GM04503 (cell line): ENCODE results near the gene PSMC6.
A peak's percentile ranks its signal among the peaks of the same experiment; 100 is the strongest.

Source experiments
- DNase-seq: peaks from one replicate; pipeline ENCODE4 v3.0.0-alpha.2; 2012; ENCODE audit warnings: low read depth

PSMC6 gene

GRCh38 chr14:52706724-52707706 lies at the start of gene PSMC6:
PSMC6 (plus strand) TSS chr14:52707200; CDS start chr14:52707220, 20 bp downstream.
- peak; percentile 56 for DNase-seq

- DNase-seq: no peak
Measured at GRCh38 chr14:52660325-52660724, 46.7 kb upstream of the PSMC6 start.

- DNase-seq: no peak
Measured at GRCh38 chr14:52660832-52661231, 46.2 kb upstream of the PSMC6 start.

GRCh38 chr14:52661314-52661713 lies 45.7 kb upstream of the PSMC6 start:
- no peak for DNase-seq

GRCh38 chr14:52663850-52664249 lies 43.1 kb upstream of the PSMC6 start:
- no peak for DNase-seq

GRCh38 chr14:52678591-52678990 lies 28.4 kb upstream of the PSMC6 start:
- DNase-seq: no peak

GRCh38 chr14:52683985-52684520 lies 22.9 kb upstream of the PSMC6 start:
- no peak for DNase-seq

- no peak for DNase-seq
Measured at GRCh38 chr14:52686176-52686575, 20.8 kb upstream of the PSMC6 start.

- no peak for DNase-seq
Measured at GRCh38 chr14:52690983-52691760, 15.8 kb upstream of the PSMC6 start.

GRCh38 chr14:52692248-52692962 lies 14.6 kb upstream of the PSMC6 start:
- DNase-seq: peak; percentile 30

- DNase-seq: no peak
Measured at GRCh38 chr14:52693036-52693435, 14.0 kb upstream of the PSMC6 start.

- DNase-seq: no peak
Measured at GRCh38 chr14:52693532-52693931, 13.5 kb upstream of the PSMC6 start.

- peak; percentile 7 for DNase-seq
Measured at GRCh38 chr14:52694761-52695480, 12.1 kb upstream of the PSMC6 start.

- peak; percentile 25 for DNase-seq
Measured at GRCh38 chr14:52695481-52696091, 11.4 kb upstream of the PSMC6 start, which contains the start of gene ERO1A. ERO1A (minus strand) TSS chr14:52695558; CDS start chr14:52695481, 77 bp downstream.

GRCh38 chr14:52700701-52701172 lies 6.3 kb upstream of the PSMC6 start:
- DNase-seq: no peak

GRCh38 chr14:52701223-52701622 lies 5.8 kb upstream of the PSMC6 start:
- DNase-seq: no peak

- peak; percentile 93 for DNase-seq
Measured at GRCh38 chr14:52703225-52703624, 3.8 kb upstream of the PSMC6 start.

GRCh38 chr14:52703664-52704063 lies 3.3 kb upstream of the PSMC6 start:
- no peak for DNase-seq

- DNase-seq: no peak
Measured at GRCh38 chr14:52706286-52706685, 714 bp upstream of the PSMC6 start.

GRCh38 chr14:52711666-52712065 lies 4.7 kb downstream of the PSMC6 start:
- DNase-seq: no peak

GRCh38 chr14:52716155-52716554 lies 9.2 kb downstream of the PSMC6 start:
- no peak for DNase-seq
